ENCODE measurements around the gene CD82.

CD82 gene

GRCh38 chr11:44550123-44550522 lies 15.3 kb upstream of the CD82 start:
- TF ChIP-seq CTCF (IDR thresholded peaks at IDR 0.05), result no peak

GRCh38 chr11:44551456-44552139 lies 13.9 kb upstream of the CD82 start:
- no peak for TF ChIP-seq CTCF (IDR thresholded peaks at IDR 0.05)

GRCh38 chr11:44555031-44555800 lies 10.2 kb upstream of the CD82 start:
- no peak for TF ChIP-seq CTCF (IDR thresholded peaks at IDR 0.05)

- TF ChIP-seq CTCF (IDR thresholded peaks at IDR 0.05), result peak; percentile 85
Measured at GRCh38 chr11:44556735-44557409, 8.6 kb upstream of the CD82 start.

GRCh38 chr11:44557464-44557863 lies 8.0 kb upstream of the CD82 start:
- TF ChIP-seq CTCF (IDR thresholded peaks at IDR 0.05), result no peak

GRCh38 chr11:44559207-44559939 lies 6.1 kb upstream of the CD82 start:
- no peak for TF ChIP-seq CTCF (IDR thresholded peaks at IDR 0.05)

- TF ChIP-seq CTCF (IDR thresholded peaks at IDR 0.05), result no peak
Measured at GRCh38 chr11:44561275-44561805, 4.1 kb upstream of the CD82 start.

Data from LNCAP (cell line).